Daoy (cell line): ENCODE measurements around the gene TSPAN14. TPM values are rescaled to one million over a fixed set of nuclear protein-coding genes. Genes with fewer than 3 reads are reported as not detected.
A peak's percentile ranks its signal among the peaks of the same experiment; 100 is the strongest.

Experiments used
- DNase-seq: peaks from one replicate; pipeline ENCODE4 v3.0.0-alpha.2; 2015; ENCODE audit warnings: low read depth
- total RNA-seq: library from RNA; depleted of rRNA; stranded (reverse); fragments of >200 nt; shearing (Covaris generic); gene quantifications from 2 replicates; pipeline ENCODE4 v1.2.3, GENCODE V29; 2014

Gene TSPAN14
- total RNA-seq, 1 experiment from 2014 or later, result 19.9 TPM

- no peak for DNase-seq
Observed at GRCh38 chr10:80502621-80503583, 48.8 kb downstream of the TSPAN14 start.

GRCh38 chr10:80503584-80504157 is 49.6 kb downstream of the TSPAN14 start:
- no peak for DNase-seq

GRCh38 chr10:80504158-80504811 is 50.2 kb downstream of the TSPAN14 start:
- no peak for DNase-seq

GRCh38 chr10:80504897-80505465 is 50.9 kb downstream of the TSPAN14 start:
- no peak for DNase-seq

GRCh38 chr10:80506189-80506575 is 52.1 kb downstream of the TSPAN14 start:
- peak; percentile 79 for DNase-seq

- no peak for DNase-seq
Observed at GRCh38 chr10:80506836-80507487, 52.9 kb downstream of the TSPAN14 start.

GRCh38 chr10:80509108-80509402 is 54.9 kb downstream of the TSPAN14 start:
- DNase-seq, result no peak

GRCh38 chr10:80509403-80510161 is 55.5 kb downstream of the TSPAN14 start:
- peak; percentile 93 for DNase-seq

GRCh38 chr10:80512031-80512526 is 58.0 kb downstream of the TSPAN14 start:
- no peak for DNase-seq

- DNase-seq, result no peak
Observed at GRCh38 chr10:80513106-80513505, 59.0 kb downstream of the TSPAN14 start.

GRCh38 chr10:80515511-80515910 is 61.4 kb downstream of the TSPAN14 start:
- no peak for DNase-seq

- DNase-seq, result no peak
Observed at GRCh38 chr10:80515941-80516340, 61.8 kb downstream of the TSPAN14 start.

- DNase-seq, result no peak
Observed at GRCh38 chr10:80516506-80517075, 62.5 kb downstream of the TSPAN14 start.

- DNase-seq, result no peak
Observed at GRCh38 chr10:80517416-80518142, 63.5 kb downstream of the TSPAN14 start.

GRCh38 chr10:80518143-80518806 is 64.2 kb downstream of the TSPAN14 start:
- DNase-seq, result no peak

GRCh38 chr10:80518807-80519360 is 64.8 kb downstream of the TSPAN14 start:
- DNase-seq, result no peak

GRCh38 chr10:80519936-80520650 is 66.0 kb downstream of the TSPAN14 start:
- no peak for DNase-seq
